ENCODE data around the gene KRTAP10-8. TPM values are rescaled to one million over a fixed set of nuclear protein-coding genes. Genes with fewer than 3 reads are reported as not detected.

KRTAP10-8 gene
- total and polyA plus RNA-seq, 2 donors from 2014 or later: not detected

GRCh38 chr21:44615911-44616590 is 4.2 kb downstream of the KRTAP10-8 start:
- no peak for DNase-seq
- Histone ChIP-seq H3K4me3 (ENCODE audit: low read length in 3 of 3) (no peak overlapping the region), H3K9me3 (ENCODE audit: control insufficient read depth in 2 of 3, insufficient read depth in 1 of 3, low read length in 3 of 3) (peaks cover 0 to 5% (median 0%) of the 10 kb centered on the region in 3 donors), H3K27me3 (ENCODE audit: control insufficient read depth, insufficient read depth, low read length) (no peaks in the 10 kb centered on the region), H3K9ac (ENCODE audit: low read length in 3 of 3) (no peak overlapping the region), H3K27ac (ENCODE audit: low read depth in 2 of 2, low read length in 2 of 2) (no peak overlapping the region), H3K36me3 (ENCODE audit: control insufficient read depth in 2 of 3, insufficient read depth in 3 of 3, low read length in 3 of 3) (no peaks in the 10 kb centered on the region), H3K4me1 (ENCODE audit: control insufficient read depth in 2 of 3, insufficient read depth in 2 of 3, low read depth in 1 of 3, low read length in 3 of 3) (no peaks in the 10 kb centered on the region)
- no peak for TF ChIP-seq CTCF (IDR thresholded peaks at IDR 0.05; ENCODE audit: borderline replicate concordance, extremely low read depth, insufficient read depth)
- intact Hi-C loops (cut with DNase I): no loop called here
- FAIRE-seq: no peak

GRCh38 chr21:44616591-44616926 is 4.7 kb downstream of the KRTAP10-8 start:
- intact Hi-C loops (cut with DNase I): no loop called here
- Histone ChIP-seq H3K9ac (ENCODE audit: low read length in 3 of 3) (no peak overlapping the region), H3K27ac (ENCODE audit: low read depth in 2 of 2, low read length in 2 of 2) (no peak overlapping the region), H3K4me1 (ENCODE audit: control insufficient read depth in 2 of 3, insufficient read depth in 2 of 3, low read depth in 1 of 3, low read length in 3 of 3) (no peaks in the 10 kb centered on the region), H3K4me3 (ENCODE audit: low read length in 3 of 3) (no peak overlapping the region), H3K9me3 (ENCODE audit: control insufficient read depth in 2 of 3, insufficient read depth in 1 of 3, low read length in 3 of 3) (peaks cover 0 to 1% (median 0%) of the 10 kb centered on the region in 3 donors), H3K27me3 (ENCODE audit: control insufficient read depth, insufficient read depth, low read length) (no peaks in the 10 kb centered on the region), H3K36me3 (ENCODE audit: control insufficient read depth in 2 of 3, insufficient read depth in 3 of 3, low read length in 3 of 3) (no peaks in the 10 kb centered on the region)
- no peak for TF ChIP-seq CTCF (IDR thresholded peaks at IDR 0.05; ENCODE audit: borderline replicate concordance, extremely low read depth, insufficient read depth)
- FAIRE-seq: no peak
- DNase-seq: peak in 1 of 5 donors; percentile 13

- TF ChIP-seq CTCF (IDR thresholded peaks at IDR 0.05; ENCODE audit: borderline replicate concordance, extremely low read depth, insufficient read depth): no peak
- H3K27ac ChIP-seq (ENCODE audit: low read depth in 2 of 2, low read length in 2 of 2): no peak overlapping the region
- no peaks in the 10 kb centered on the region for H3K36me3 ChIP-seq (ENCODE audit: control insufficient read depth in 2 of 3, insufficient read depth in 3 of 3, low read length in 3 of 3)
- H3K4me3 ChIP-seq (ENCODE audit: low read length in 3 of 3): no peak overlapping the region
- no peak for FAIRE-seq
- H3K4me1 ChIP-seq (ENCODE audit: control insufficient read depth in 2 of 3, insufficient read depth in 2 of 3, low read depth in 1 of 3, low read length in 3 of 3): no peaks in the 10 kb centered on the region
- DNase-seq: peak in 1 of 5 donors; percentile 70
- no peaks in the 10 kb centered on the region for H3K9me3 ChIP-seq (ENCODE audit: control insufficient read depth in 2 of 3, insufficient read depth in 1 of 3, low read length in 3 of 3)
- no peaks in the 10 kb centered on the region for H3K27me3 ChIP-seq (ENCODE audit: control insufficient read depth, insufficient read depth, low read length)
- no peak overlapping the region for H3K9ac ChIP-seq (ENCODE audit: low read length in 3 of 3)
- intact Hi-C loops (cut with DNase I): no loop called here
Measured at GRCh38 chr21:44617071-44617501, 5.2 kb downstream of the KRTAP10-8 start.

GRCh38 chr21:44618504-44618903 is 6.6 kb downstream of the KRTAP10-8 start:
- Histone ChIP-seq H3K9ac (ENCODE audit: low read length in 3 of 3) (no peak overlapping the region), H3K4me3 (ENCODE audit: low read length in 3 of 3) (no peak overlapping the region), H3K36me3 (ENCODE audit: control insufficient read depth in 2 of 3, insufficient read depth in 3 of 3, low read length in 3 of 3) (no peaks in the 10 kb centered on the region), H3K27ac (ENCODE audit: low read depth in 2 of 2, low read length in 2 of 2) (no peak overlapping the region), H3K9me3 (ENCODE audit: control insufficient read depth in 2 of 3, insufficient read depth in 1 of 3, low read length in 3 of 3) (peaks cover 0 to 5% (median 0%) of the 10 kb centered on the region in 3 donors), H3K27me3 (ENCODE audit: control insufficient read depth, insufficient read depth, low read length) (no peaks in the 10 kb centered on the region), H3K4me1 (ENCODE audit: control insufficient read depth in 2 of 3, insufficient read depth in 2 of 3, low read depth in 1 of 3, low read length in 3 of 3) (no peaks in the 10 kb centered on the region)
- peak; percentile 25 for TF ChIP-seq CTCF (IDR thresholded peaks at IDR 0.05; ENCODE audit: borderline replicate concordance, extremely low read depth, insufficient read depth)
- no peak for FAIRE-seq
- intact Hi-C loops (cut with DNase I): no loop called here
- peak in 1 of 5 donors; percentile 8 for DNase-seq

Data from kidney (tissue), 14 donors.